Ecto neural progenitor cell (in vitro differentiated cells): ENCODE results near the gene FOXP1.

Experiments
- DNase-seq: peaks from one replicate; pipeline ENCODE4 v3.0.0-alpha.2; 2018; ENCODE audit warnings: low spot score

The FOXP1 gene

DNA sequence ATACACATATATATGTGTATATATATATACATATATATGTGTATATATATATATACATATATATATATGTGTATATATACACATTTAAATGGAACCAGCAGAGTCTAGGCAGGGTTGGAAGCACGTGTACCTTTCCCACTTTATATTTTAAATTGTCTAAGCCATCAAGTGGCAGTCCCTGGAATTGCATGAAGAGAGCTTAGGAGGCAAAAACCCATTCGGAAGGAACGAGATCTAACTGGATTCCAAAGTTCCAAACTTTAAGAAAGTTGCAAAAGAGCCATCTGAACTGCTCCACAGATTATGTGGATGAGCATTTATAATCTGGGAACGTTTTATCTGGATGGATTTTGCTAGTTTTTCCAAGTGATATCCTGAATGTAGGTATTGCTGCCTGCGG lies 186.5 kb downstream of the FOXP1 start:
- DNase-seq: no peak

DNA sequence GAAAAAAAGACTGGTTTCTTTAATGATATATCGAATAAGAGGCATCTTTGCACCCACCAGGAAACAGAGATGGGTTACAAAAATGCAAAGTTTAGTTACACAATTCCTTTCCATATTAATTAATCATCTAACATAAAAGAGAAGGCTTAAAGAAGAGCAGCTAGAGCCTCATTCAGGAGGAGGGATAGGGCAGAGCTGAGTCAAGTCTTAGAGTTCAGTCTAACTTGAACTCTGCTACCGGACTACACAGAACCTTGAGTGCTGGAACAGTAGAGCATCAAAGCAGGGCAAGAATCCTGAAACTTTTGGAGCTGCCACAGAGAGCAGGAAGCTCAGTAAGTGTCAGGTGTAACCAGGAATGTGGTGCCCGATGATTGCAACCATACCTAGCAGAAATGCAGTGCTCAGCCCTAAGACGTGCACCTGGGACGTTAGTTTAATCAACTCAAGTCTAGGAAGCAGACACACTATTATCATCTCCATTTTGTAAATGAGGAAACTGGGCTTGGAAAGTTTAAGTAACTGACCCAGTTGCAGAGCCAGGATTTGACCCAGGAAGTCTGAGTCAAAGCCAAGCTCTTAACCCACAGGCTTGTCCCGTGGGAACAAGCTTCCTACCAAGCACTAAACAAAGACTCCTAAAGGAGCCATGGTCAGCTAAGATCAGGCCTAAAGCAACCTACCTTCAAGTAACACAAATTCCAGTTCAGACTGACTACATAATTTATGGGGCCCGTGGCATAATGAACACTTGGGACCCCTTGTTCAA lies 187.4 kb downstream of the FOXP1 start:
- no peak for DNase-seq

DNA sequence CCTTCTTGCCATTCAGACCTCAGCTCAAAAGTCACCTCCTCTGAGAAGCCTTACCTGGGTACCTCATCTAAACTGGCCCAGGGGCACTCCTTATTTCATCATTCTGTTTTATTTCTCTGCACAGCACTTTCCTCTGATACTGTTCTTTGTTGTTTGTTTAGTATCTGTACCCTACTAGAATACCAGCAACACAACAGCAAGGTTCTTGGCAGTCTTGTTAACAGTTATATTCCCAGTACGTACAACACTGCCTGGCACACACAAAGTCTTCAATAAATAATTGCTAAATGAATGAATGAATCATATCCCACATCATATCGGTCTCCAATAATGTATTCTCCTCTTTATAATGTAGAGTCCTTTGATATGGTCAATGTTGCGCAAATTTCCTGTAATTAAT lies 188.1 kb downstream of the FOXP1 start:
- DNase-seq: no peak

DNA sequence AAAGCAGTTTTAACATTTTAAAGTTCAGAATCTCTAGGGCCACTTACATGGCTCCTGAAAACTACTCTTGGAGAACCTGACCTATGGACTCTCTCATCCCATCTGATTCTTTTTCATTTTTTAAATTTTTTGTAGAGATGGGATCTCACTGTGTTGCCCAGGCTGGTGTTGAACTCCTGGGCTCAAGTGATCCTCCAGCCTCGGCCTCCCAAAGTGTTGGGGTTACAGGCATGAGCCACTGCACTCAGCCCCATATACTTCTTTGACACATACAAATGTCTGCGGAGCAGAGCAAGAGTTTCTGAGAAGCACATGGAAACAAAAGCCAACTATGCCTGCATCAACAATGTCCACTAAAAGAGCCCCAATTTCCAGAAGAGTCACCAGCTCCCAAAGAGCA lies 189.8 kb downstream of the FOXP1 start:
- no peak for DNase-seq

DNA sequence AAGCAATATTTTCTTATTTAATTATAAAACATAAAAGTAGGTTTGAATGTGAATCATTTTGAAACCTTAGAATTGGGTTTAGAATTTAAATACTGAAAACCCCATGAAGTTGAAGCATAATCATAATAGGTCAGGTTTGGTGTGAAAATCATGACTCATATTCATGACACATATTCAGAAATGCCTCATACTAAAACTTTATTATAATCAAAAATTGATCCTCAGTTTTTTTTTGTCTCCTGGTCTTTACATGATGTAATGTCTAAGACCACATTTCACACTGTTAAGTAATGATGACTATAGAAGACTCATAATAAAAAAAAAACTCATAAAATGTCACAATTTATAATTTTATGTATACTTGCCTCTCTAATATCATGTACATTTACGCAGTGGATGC lies 190.4 kb downstream of the FOXP1 start:
- no peak for DNase-seq

DNA sequence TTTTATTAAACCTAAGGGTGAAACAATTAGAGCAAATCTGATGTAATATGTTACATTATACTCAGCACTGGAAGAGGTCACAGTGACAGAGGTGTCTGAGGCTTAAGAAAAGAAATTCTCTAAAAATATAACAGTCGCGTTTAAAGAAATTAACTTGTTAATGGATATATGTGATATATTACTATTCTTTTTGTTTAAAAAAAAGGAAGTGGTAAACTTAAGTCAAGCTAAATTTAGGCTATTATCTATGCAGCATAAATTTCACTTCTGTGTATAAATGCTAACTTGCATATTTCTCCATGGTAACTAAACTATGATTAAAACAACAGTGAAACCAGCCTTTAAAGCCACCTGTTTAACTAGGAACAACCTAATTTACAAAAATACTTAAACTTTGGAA lies 191.3 kb downstream of the FOXP1 start:
- no peak for DNase-seq

DNA sequence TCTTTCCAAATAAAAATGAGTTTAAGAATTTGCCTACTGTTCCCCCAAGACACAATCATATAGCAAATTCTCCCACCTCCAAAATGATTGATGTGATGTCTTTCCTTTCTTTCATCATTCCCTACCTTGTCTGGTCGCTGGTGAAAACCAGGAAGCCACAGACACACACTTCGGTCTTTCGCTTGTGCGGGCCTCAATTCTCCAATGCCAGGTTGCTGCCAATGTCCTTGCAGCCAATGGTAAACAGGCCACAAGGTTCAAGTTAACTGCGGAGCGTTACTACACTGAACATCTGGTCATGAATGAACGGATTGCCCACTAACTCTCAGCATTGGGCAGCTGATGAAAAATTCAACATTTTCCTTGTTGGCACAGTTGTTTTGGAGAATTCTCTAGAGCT lies 192.2 kb downstream of the FOXP1 start:
- DNase-seq: no peak

DNA sequence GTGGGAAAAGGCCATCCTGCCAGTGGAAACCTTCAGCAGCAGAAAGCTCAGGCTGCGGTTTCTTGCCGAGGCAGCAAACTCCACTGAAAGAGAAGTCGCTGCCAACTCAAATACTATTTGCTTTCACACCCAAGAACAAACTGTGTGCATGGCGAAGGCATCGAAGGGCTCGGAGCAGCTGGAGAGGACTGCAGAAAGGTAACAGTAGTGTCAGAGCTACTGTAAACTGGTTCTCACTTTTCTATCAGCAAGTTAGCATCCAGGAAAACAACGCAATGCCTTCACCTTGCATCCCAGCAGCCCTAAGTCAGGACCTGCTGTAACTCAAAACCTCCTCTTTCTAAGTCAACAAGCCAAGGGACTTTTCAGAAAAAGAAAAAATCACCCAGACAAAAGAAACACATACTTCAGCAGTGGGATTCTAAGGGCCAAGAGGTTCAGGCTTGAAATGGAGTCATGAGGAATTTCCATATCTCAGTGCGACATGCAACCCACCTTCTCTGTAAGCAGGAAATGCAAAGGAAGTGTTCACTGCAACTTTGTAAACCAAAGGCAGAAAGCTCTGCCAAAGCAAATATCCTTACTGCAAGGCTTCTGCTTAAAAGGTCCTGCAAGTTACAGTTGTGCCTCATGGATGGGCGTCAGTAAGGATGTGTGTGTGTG lies 193.5 kb downstream of the FOXP1 start:
- no peak for DNase-seq

DNA sequence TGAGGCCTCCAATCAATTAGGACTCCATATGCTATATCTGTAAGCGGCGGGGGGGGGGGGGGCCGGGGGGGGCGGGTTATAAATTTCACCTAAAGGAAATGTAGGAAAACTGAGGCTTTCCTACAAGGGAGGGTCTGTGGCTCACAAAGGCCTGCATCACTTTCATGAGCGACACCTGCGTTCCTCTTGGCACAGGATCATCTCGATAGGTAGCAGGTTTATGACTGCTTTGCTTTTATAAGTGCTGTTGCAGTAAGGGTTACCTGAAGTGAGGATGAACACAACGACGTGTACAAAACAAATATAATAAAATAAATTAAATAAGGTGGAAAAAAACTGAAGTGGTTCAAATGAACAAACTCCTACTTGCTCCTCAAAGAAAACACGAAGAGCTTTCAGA lies 194.3 kb downstream of the FOXP1 start:
- no peak for DNase-seq

DNA sequence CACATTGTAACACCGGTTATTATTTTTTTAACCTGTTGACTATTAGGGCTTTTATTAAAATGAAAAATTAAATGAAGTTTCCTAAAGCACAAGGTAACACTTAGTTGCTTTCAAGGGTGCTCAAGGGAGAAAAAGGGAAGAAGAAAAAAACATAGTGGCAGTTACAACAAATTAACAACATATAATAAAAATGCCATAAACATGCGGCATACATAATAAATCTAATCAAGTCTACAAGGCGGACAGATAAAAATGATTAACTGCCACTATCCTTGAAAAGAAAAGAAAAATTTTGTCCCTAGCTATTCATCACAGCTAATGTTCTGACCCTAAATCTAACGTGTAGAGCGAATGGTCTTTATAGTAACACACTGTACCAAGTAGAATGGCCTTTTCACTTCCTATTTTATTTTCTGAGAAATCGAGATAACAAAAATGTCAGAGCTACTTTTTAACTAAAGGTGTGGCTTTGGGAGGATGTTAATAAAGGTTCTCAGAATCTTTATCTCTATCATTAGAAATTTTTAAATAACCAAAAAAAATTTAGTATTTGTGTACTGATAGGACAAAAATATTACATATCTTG lies 194.9 kb downstream of the FOXP1 start:
- DNase-seq: no peak

DNA sequence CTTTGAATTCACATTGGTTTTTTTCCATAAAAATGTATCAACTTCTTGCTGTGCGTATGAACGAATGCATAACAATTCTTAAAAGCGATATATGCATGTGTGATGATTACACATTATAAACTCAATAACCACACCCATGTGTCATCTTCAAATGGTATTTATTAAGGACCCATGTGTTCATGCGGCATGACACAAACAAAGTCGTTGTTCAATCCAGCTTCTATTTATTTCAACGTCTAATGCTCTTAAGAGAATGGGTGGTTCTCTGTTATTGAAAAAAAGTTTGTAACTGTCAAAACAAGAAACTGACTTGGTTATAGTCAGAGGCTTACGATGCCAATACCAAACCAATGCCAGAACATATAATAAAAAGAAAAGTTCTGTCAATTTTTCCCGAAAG lies 195.9 kb downstream of the FOXP1 start:
- no peak for DNase-seq

DNA sequence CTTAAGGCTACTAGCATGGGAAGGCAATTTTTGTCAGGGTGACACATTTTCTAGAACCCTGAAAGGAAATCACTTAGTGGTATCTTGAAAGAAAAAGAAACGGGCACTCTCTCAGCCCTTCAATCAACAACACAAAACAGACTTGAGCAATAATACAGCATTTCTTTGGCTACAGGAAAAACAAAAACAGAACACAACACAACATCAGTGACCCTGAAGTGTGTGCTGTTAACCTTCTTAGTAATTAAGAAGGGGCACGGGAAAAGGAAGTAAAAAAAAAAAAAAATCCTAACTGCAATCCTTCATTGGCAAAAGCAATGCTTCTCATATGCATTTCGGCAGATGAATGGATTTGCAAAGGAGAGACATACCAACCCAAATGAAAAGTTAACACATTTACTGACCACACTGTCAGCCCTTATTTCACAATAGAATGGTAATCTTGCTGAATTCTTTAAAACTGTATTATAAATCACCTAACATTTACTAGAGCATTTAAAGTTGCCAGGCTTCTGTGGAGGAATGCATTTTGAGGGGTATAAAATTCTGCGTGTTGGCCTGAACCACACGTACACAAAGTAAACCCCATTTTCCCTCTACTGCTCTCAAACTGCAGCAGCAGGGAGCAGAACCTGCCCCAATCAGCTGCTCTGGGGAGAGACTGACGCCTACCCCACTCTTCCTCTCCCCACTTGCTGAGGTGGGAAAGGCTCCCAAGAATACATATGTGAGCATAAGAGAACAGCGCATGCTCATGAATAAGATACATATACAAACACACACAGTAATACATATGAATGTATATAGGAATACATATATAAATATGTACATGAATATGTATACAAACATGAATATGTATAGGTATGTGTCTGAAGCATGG lies 198.5 kb downstream of the FOXP1 start:
- DNase-seq: no peak

DNA sequence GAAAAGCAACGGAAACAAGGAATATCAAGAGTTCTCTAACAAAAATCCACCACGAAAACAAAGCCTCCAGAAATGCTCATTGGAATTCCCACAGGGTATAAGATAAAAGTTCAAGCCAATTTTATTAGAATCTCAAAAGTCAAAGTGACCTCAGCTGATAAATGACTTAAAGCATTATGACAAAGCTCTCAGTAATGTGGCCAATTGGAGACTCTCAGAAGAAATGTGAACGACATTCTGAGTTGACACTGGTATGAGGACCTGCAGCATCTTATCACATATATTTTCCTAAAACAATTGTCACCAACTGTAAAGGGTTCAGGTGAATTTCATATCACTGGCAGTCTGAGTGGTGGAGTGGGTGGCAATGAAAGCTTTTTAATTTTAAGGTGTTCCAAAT lies 199.1 kb downstream of the FOXP1 start:
- no peak for DNase-seq

DNA sequence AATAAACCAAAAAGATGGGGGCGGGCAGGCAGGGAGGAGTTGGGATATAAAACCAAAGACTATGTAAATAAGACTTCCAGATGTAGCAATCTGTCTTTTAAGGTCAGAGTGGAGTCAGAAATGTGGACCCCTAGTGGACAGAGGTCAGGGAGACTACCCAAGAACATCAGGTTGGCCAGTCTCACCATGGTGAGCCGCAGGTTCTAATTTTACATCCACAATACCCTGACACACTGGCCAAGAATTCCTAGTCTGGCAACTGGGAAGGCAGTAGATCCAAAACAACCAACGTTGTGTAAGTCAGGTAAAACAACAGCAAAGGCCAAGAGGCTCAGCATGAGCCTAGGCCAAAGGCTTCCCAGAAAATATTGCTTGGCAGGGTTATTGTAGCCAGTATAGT lies 203.4 kb downstream of the FOXP1 start:
- no peak for DNase-seq

DNA sequence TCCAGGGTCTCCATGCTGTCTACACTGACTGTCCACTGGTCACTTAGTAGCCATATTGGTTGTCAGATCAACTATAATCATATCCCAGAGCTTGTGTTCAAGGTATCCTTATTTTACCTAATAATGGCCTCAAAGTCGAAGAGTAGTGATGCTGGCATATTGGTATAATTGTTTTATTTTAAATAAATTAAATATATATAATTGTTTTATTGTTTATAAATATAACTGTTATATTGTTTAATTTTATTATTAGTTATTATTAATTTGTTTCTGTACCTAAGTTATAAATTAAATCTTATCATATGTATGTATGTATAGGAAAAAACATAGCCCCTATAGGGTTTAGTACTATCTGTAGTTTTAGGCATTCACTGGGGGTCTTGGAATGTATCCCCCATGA lies 205.0 kb downstream of the FOXP1 start:
- DNase-seq: no peak

DNA sequence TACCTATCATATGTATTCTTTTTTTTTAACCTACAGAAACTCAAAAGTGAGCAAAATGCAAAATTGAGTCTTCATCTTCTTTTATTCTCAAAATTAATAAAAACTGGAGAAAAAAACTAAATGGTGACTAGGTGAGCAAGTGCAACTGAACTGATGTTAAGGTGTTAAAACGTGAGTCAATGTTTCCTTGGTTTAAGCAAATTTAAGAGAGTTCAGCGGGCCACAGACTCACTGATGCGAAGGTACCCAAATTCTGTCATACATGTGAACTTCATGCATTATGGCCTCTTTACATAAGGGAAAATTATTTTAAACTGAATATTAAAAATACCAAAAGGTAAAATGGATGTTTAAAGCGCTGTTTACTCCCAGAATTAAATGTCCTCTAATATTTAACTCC lies 206.6 kb downstream of the FOXP1 start:
- DNase-seq: no peak

DNA sequence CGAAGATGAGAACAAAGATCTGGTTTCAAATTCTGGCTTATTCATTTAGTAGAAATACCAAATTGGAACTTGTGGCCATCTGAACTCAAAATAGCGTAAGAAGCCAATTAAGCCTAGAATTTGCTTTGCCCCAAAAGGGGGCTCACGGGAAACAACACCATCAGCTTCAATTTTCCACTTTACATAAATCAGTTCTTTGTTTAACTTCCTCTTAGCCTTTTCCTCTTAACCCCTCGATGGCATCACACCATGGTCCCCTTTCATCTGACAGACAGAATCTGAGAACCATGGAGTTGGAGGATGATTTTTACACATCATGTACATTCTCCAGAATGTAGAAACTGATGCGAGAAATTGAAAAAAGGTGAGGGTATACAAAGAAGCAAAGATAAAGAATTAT lies 207.0 kb downstream of the FOXP1 start:
- no peak for DNase-seq

DNA sequence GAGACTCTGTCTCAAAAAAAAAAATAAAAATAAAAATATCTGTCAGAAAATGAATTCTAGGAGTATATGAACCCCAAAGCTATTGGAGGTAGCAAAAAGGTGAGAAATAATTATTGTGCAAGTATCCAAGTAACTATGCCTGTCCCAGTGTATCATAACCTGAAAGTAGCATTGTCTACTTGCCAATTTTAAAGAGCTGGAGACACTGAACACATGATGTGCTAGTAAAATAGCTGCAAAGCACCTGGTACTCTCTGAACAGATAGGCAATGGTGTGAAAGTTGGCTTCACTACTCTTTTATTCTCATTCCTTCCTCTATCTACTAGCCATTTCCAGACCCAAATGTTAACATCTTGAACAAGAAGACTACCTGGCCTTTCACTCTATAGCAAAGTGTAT lies 208.9 kb downstream of the FOXP1 start:
- no peak for DNase-seq

DNA sequence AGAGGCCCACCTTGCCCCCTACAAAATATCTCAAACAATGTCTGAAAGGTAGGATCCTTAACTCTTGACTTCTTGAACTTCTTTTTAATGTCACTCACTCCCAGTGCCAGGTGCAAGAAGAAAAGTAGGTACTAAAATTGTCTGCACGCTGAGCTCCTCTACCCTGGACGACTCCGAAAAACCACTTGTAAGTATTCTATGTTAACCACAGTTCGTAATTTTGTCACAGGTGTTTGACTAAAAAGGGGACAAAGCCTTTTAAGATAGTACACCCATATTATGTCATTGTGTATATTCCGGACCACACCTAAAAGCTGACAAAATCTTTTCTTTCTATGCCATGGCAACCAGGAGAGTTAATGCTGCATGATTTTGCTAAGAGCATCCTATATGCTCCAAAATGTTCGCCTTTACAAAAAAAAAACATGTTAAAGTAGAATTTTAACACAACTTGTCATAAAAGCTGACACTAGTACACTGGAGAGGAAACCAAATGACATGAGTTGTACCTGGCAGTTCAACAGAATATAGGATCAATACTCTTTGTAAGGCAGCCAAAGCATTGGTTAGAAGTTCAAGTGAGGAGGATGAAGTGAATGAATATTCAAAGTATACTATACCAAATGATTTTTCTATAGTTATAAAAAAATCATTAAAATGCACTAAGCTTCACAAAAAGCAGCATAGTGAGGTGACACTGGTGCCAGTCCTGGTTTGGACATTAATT lies 210.5 kb downstream of the FOXP1 start:
- DNase-seq: no peak

DNA sequence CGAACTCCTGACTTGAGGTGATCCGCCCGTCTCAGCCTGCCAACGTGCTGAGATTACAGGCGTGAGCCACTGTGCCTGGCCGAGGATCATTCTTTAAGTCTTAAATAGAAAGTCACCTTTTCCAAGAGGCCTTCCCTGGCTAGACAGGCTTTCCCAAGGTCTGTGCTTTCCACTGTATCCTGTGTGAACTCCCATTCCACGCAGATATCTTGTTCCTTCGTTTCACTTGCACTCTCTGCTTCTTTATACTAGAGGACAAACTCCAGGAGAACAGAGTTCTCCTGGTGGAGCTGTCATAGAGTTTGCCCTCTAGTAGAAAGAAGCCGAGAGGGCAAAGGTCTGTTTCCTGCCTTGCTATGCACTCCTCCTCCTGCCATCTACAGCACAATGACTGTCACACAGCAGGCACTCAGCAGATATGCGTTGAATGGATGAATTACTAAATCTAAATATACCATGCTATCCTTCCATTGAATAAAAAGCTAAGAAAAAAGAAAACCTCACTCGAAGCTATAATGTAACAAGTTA lies 211.2 kb downstream of the FOXP1 start:
- no peak for DNase-seq

DNA sequence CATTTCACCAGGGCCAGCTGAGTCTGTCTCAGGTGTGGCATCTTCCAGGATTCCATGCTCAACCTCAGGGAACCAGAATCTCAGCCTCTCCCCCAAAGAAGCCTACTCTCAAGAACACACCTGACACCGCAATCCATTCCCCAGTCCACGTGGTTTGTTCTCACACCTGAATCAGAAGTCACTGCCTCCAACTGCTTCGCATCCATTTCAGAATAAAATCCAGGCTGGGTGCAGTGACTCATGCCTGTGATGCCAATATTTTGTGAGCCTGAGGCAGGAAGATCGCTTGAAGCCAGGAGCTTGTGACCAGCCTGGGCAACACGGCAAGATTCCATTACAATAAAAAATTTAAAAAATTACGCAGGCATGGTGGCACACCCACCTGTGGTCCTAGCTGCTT lies 212.2 kb downstream of the FOXP1 start:
- DNase-seq: no peak

DNA sequence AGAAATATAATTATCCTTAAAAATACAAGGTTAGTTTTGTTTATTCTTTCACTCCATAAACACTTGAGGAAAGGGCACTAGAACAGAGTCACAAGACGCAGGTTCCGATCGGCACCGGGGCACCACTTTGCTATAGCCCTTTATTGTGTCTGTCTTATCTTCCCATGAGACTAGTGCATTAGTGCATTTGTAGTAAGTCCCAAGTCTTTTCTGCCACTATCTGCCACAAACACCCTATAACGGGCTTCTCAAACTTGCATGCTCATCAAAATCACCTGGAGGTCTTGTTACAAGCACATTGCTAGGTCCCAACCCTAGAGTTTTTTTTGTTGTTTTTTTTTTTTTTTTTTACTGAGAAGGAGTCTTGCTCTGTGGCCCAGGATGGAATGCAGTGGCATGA lies 213.1 kb downstream of the FOXP1 start:
- DNase-seq: no peak
